Right ventricle myocardium inferior (tissue), 1 donor: ENCODE data around the gene LEP. TPM values are rescaled to one million over a fixed set of nuclear protein-coding genes. Genes with fewer than 3 reads are reported as not detected.

Experiments
- ATAC-seq: fragments of 200-7000 bp; cut with Tn5 transposase; one replicate; pipeline ENCODE4 v1.9.1; 2020; ENCODE audit warnings: mild to moderate bottlenecking, moderate library complexity
- DNase-seq: peaks from one replicate; pipeline ENCODE4 v3.0.0; 2021; ENCODE audit errors: missing footprints
- intact Hi-C: fragments of 100-400 bp; cut with DNase I; formaldehyde crosslinking; loops from one replicate; pipeline ENCODE4 v1.11.0; 2022
- long read RNA-seq: library from polyadenylated mRNA; unstranded; transcript quantifications from one replicate; pipeline ENCODE4 v2.0.0, GENCODE V29; 2021
- total RNA-seq: library from RNA; stranded (reverse); fragmentation: NEBNext Ultra II Directional; extraction: Animal tissue kit (Norgen Biotek cat#: 25700); gene quantifications from one replicate; pipeline ENCODE4 v1.2.1, GENCODE V29; 2021
- donor health status: DM: no; HTN: yes; CAD: no; lungs with severe emphysema.

Gene LEP
- 2.7 TPM for total RNA-seq
- long read RNA-seq, result 0 reads

GRCh38 chr7:128240696-128241386, at the start of gene LEP:
LEP (plus strand) TSS chr7:128241278; CDS start chr7:128252019, 10,741 bp downstream.
- no peak for ATAC-seq
- intact Hi-C loops, result no loop called here
- no peak for DNase-seq

DNA sequence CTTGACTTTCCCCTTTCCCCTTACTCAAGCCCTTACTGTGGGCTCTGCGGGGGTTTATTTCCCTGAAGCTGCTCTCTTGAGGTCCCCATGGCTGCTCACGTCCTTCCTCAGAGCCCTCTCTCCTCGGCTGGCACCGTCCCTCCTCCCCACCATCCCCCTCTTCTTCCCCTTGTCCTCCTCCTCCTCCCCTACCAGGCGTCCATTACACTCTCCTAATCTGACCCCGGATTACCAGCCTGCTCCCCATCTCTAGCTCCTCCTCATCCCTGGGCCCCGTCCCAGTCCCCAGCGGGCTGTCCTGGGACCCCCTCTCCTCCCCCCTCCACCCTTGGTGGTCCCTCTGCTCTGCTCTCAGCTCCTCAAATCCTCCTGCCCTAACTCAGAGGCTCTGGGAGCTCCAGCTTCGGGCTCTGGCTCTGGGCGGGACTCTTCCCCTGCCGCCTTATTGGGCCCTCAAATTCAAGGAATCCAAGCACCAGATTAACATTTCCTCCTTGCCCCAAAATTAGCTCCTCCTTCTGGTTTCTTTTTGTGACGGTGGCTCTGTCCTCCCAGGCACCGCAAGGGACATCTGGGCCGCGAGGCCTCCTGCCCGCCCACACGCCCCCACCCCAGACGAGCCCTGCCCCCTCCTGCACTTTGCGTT, 48.5 kb upstream of the LEP start:
- DNase-seq, result no peak
- no peak for ATAC-seq
- intact Hi-C loops, result no loop called here

DNA sequence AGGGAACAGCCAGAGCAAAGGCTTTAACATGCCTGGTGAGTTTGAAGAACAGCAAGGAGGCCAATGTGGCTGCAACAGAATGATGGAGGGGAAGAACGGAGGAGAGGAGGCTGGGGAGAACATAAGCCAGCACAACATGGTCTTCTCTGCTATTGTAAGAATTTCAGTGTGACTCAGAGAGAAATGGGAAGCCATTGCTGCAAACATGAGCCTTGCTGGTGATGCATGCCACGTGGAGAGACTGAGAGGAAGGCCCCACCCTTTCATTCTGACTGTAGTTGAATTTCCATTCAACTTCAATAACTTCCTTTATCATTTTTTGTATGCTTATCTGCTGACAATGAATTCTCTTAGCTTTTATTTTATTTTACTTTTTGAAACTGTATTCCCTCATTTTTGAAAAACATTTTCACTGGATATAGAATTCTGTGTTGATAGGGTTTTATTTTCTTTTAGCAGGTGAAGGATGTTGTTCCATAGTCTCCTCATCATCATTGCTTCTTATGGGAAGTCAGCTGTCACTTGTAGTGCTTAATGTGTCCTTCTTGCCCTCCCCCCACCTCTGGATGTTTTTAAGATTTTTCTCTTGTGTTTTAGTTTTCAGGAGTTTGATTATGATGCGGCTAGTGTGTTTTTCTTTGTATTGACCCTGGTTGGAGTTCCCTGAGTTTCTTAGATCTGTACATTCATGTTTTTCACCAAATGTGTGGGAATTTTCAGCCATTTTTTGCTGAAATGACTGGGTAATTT, 46.4 kb upstream of the LEP start:
- ATAC-seq, result no peak
- DNase-seq, result no peak
- intact Hi-C loops, result no loop called here

DNA sequence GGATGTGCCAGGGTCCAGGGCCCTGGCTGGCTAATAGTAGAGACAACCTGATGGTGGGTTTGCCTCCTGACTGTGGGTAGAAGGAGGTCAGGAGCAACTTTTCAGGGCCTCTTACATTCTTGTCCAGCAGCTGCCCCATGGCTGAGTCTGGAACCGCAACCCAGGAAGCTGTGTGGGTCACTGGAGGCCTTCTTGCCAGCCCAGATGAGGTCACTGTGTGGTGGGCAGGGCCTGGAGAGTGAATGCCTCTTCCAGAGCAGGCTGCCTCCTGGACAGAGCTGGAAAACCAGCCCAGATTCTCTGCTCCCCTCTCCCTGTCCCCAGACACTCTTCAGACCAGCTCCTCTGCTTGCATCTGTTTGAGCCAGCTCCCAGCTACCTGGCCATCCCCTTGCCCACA, 43.5 kb upstream of the LEP start:
- DNase-seq, result no peak
- intact Hi-C loops, result no loop called here
- no peak for ATAC-seq

DNA sequence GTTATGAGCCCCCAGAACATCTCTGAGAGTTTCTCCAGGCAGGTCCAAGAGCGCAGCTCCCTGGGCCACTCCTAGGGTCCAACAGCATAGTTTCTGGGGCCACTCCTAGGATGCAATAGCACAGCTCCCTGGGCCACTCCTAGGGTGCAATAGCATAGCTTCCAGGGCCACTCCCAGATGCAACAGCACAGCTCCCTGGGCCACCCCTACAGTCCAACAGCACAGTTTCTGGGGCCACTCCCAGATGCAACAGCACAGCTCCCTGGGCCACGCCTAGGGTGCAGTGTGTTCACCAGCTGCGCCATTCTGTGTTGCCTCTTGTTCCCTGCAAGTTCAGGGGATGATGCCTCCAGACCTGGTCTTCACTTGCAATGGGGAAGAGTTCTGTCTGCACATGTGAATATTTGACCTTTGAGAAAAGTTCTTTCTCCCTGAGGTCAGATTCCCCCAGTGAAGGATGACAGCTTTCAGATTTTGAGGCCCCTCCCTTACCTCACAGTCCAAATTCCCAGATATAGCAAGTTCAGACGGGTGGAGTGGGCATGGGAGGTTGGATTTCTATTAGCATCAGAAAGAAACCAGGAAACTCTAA, 43.0 kb upstream of the LEP start:
- DNase-seq (no peak), ATAC-seq (no peak)
- intact Hi-C loops, result no loop called here

GRCh38 chr7:128200376-128200775, 40.7 kb upstream of the LEP start:
- intact Hi-C loops, result no loop called here
- no peak for DNase-seq
- ATAC-seq, result no peak

GRCh38 chr7:128201067-128201689, 39.9 kb upstream of the LEP start:
- no peak for ATAC-seq
- DNase-seq, result no peak
- intact Hi-C loops, result no loop called here

DNA sequence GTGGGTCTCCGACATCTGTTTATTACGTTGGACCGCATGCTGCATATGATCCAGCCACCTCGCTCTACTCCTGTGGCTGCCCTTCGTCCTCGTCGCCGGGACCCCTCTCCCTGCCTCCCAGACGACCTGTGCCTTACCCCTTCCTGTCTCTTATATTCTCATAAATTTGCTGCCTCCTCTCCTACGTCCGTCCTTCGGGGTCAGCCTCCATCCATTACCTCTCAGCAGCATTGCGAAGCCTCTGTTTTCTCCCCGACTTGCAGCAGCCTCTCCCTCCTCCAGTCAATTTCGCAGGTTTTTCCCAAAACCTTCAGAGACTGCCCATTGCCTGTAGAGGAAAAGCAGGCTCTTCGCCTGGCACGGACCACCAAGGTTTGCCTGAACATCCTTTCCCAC, 39.4 kb upstream of the LEP start:
- intact Hi-C loops, result no loop called here
- DNase-seq, result no peak
- no peak for ATAC-seq

GRCh38 chr7:128202287-128202957, 38.7 kb upstream of the LEP start:
- intact Hi-C loops, result no loop called here
- DNase-seq (no peak), ATAC-seq (no peak)

DNA sequence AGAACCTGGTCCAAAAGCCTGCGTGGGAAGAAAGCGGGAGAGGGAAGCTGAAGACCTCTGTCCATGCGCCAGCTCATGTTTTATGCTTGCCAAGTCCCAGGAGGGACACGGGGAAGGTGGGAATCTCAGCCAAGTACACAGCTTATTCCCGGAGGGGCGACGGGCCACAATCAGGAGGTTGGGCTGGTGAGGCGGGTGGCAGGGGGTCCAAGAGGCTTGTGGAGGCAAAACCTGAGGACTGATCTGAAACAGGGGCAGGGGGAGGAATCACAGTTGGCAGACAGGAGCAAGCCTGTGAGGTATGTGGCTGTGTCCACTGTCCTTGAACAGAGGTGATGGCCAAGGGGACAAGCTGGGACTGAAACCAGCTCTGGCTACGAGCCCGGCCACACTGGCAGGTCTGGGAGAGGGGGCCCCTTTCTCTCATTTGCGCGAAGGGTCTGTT, 38.0 kb upstream of the LEP start:
- DNase-seq (no peak), ATAC-seq (peak; percentile 34)
- intact Hi-C loops, result no loop called here

DNA sequence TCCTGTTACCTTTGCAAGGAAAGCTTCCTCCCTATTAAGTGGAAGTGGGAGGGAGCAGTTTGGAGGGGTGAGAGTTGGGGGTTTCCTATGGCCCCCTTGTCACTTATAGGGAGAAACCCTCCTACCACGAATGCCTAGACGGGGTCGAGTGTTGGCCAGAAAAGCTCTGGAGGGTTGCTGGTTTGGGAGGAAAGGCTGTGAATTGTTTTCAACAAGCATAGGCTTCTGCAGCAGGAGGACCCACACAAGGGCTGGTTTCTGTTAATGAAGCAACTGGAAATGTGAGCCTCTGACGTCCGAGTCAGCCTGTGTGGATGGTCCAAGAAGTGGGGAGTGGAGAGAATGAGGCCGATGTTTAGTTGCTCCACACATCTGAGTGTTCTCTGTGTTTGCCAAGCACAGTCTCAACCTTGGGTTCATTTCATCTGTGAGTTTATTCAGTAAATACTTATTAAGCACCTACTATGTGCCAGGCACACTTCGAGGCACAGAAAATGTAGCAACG, 37.3 kb upstream of the LEP start:
- intact Hi-C loops, result no loop called here
- DNase-seq (no peak), ATAC-seq (no peak)

DNA sequence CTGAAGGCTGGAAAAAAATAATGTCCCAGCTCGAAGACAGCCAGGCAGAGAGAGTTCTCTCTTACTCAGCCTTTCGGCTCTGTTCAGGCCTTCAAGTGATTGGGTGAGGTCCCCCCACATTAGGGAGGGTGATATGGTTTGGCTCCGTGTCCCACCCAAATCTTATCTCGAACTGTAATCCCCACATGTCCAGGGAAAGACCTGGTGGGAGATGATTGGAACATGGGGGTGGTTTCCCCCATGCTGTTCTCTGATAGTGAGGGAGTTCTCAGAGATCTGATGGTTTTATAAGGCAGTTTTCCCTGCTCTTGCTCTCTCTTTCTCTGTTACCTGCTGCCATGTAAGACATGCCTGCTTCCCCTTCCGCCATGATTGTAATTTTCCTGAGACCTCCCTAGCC, 36.6 kb upstream of the LEP start:
- no peak for DNase-seq
- ATAC-seq, result no peak
- intact Hi-C loops, result no loop called here

GRCh38 chr7:128205068-128205467, 36.0 kb upstream of the LEP start:
- no peak for ATAC-seq
- DNase-seq, result no peak
- intact Hi-C loops, result no loop called here

DNA sequence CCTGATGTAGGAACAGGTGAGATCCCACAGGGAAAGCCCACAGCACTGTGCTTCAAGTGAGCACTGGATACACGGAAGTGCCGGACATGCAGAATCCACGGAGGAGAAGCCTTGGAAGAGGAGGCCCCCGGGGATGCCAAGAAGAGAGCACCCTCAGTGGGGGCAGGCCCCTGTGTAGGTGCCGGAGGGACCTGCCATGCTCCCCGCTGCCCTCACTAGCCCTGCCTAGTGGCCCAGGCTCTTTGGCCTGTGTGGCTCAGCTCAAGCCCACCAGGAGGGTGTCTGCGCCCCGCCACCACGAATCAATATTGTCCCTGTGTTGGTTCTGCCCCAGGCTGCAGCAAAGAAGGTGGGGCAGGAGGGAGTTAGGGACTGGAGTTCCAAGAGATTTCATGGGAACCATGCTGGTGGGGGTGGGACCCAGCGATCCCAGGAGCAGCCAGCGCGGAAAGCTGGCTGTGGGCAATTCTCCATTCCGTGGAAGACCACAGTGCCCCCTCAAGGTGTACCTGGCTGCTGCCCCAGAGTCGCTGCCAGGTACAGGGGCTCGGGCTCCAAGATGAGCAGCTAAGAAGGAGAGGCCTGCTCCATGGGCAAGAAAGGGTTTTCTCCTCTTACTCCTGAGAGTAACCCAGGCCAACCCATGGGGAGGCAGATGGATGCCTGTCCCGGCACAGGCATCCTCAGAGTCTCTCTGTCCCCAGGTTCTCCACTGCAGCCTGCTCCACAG, 34.9 kb upstream of the LEP start:
- DNase-seq, result no peak
- intact Hi-C loops, result no loop called here

DNA sequence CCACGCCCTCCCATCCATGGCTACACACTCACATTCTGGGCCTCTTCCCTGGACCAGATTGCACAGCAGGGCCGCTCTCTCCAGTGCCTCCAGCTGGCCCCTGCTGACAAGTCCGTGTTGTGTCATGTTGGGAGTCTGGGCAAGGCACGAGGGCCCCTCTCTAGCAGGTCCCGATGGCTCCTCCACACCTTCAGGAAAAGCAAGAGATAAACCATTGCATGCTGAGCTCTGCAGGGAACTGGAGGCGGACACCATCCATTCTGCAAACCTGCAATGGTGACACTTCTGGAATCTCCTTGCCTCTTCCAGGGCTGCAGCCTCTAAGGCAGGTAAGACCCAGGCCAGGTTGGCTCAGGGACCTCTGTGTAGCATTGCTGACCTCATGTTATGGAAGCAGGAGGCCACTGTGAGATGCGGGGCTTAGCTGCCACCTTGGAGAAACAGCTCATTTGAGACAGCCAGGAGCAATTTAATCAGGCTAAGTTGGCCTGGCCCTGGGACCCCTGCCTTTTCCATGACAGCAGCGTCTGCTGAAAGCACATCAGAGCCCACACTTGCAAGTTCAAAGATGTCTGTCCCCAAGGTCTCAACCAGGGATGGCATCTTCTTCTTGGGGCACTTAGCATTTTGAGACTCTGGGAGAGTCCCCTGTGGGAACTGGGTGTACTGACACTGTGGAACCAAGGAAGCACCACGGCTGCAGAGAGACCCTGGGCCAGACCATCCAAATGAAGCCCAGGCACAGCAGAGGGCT, 34.2 kb upstream of the LEP start:
- DNase-seq (no peak), ATAC-seq (no peak)
- intact Hi-C loops, result no loop called here

More for the DNA sequence above, 34.9 kb upstream of the LEP start:
- no peak for ATAC-seq

- intact Hi-C loops, result loop anchor here (2.0 kb wide), 2 partner anchors 73 to 499 kb away; no protein-coding TSS in a partner anchor
- DNase-seq (no peak), ATAC-seq (no peak)
Observed at GRCh38 chr7:128207609-128208008, 33.5 kb upstream of the LEP start.
